ENCODE data around the gene GLI2.

Gene GLI2

GRCh38 chr2:120720231-120720630 is 15.4 kb upstream of the GLI2 start:
- Histone ChIP-seq H3K27me3 (ENCODE audit: insufficient read depth, low read length, poor library complexity, severe bottlenecking) (no peaks in the 10 kb centered on the region), H3K9ac (ENCODE audit: low read depth, low read length, poor library complexity, severe bottlenecking) (no peak overlapping the region), H3F3A (ENCODE audit: low read depth) (no peaks in the 10 kb centered on the region), H3K79me2 (ENCODE audit: insufficient read depth, low read length) (no peaks in the 10 kb centered on the region), H3K4me2 (ENCODE audit: low read depth, low read length, poor library complexity, severe bottlenecking) (no peak overlapping the region), H4K20me1 (ENCODE audit: insufficient read depth, low read length, poor library complexity, severe bottlenecking) (no peaks in the 10 kb centered on the region), H3K4me1 (ENCODE audit: insufficient read depth, low read length, poor library complexity, severe bottlenecking) (no peaks in the 10 kb centered on the region), H3K9me3 (ENCODE audit: insufficient read depth, low read depth, low read length) (no peaks in the 10 kb centered on the region), H3K4me3 (ENCODE audit: low read length, poor library complexity, severe bottlenecking) (no peak overlapping the region), H3K9me2 (replicated peaks; ENCODE audit: low read depth, low read length) (no peaks in the 10 kb centered on the region), H2AFZ (ENCODE audit: low read length) (no peak overlapping the region), H3K36me3 (ENCODE audit: insufficient read depth, low read length) (no peaks in the 10 kb centered on the region)
- TF ChIP-seq CTCF (conservative IDR thresholded peaks at IDR 0.05; ENCODE audit: low read length), result no peak
- TF ChIP-seq EZH2phosphoT487 (IDR thresholded peaks at IDR 0.05; ENCODE audit: borderline replicate concordance), result no peak

- Histone ChIP-seq H3F3A (ENCODE audit: low read depth) (no peaks in the 10 kb centered on the region), H3K4me3 (ENCODE audit: low read length, poor library complexity, severe bottlenecking) (no peak overlapping the region), H3K79me2 (ENCODE audit: insufficient read depth, low read length) (no peaks in the 10 kb centered on the region), H3K9me3 (ENCODE audit: insufficient read depth, low read depth, low read length) (no peaks in the 10 kb centered on the region), H3K9me2 (replicated peaks; ENCODE audit: low read depth, low read length) (no peaks in the 10 kb centered on the region), H3K9ac (ENCODE audit: low read depth, low read length, poor library complexity, severe bottlenecking) (no peak overlapping the region), H3K27me3 (ENCODE audit: insufficient read depth, low read length, poor library complexity, severe bottlenecking) (no peaks in the 10 kb centered on the region), H4K20me1 (ENCODE audit: insufficient read depth, low read length, poor library complexity, severe bottlenecking) (no peaks in the 10 kb centered on the region), H2AFZ (ENCODE audit: low read length) (no peak overlapping the region), H3K36me3 (ENCODE audit: insufficient read depth, low read length) (no peaks in the 10 kb centered on the region), H3K4me1 (ENCODE audit: insufficient read depth, low read length, poor library complexity, severe bottlenecking) (no peaks in the 10 kb centered on the region), H3K4me2 (ENCODE audit: low read depth, low read length, poor library complexity, severe bottlenecking) (no peak overlapping the region)
- TF ChIP-seq CTCF (conservative IDR thresholded peaks at IDR 0.05; ENCODE audit: low read length) (no peak), EZH2phosphoT487 (IDR thresholded peaks at IDR 0.05; ENCODE audit: borderline replicate concordance) (no peak)
Observed at GRCh38 chr2:120720746-120721375, 14.8 kb upstream of the GLI2 start.

GRCh38 chr2:120722246-120722567 is 13.5 kb upstream of the GLI2 start:
- H3K9me3 ChIP-seq (ENCODE audit: insufficient read depth, low read depth, low read length), result no peaks in the 10 kb centered on the region
- no peaks in the 10 kb centered on the region for H3K79me2 ChIP-seq (ENCODE audit: insufficient read depth, low read length)
- TF ChIP-seq EZH2phosphoT487 (IDR thresholded peaks at IDR 0.05; ENCODE audit: borderline replicate concordance), result no peak
- no peak for TF ChIP-seq CTCF (conservative IDR thresholded peaks at IDR 0.05; ENCODE audit: low read length)
- no peaks in the 10 kb centered on the region for H3K36me3 ChIP-seq (ENCODE audit: insufficient read depth, low read length)
- no peak overlapping the region for H3K9ac ChIP-seq (ENCODE audit: low read depth, low read length, poor library complexity, severe bottlenecking)
- no peaks in the 10 kb centered on the region for H3F3A ChIP-seq (ENCODE audit: low read depth)
- H3K4me1 ChIP-seq (ENCODE audit: insufficient read depth, low read length, poor library complexity, severe bottlenecking), result no peaks in the 10 kb centered on the region
- no peaks in the 10 kb centered on the region for H3K9me2 ChIP-seq (replicated peaks; ENCODE audit: low read depth, low read length)
- no peaks in the 10 kb centered on the region for H4K20me1 ChIP-seq (ENCODE audit: insufficient read depth, low read length, poor library complexity, severe bottlenecking)
- no peak overlapping the region for H3K4me3 ChIP-seq (ENCODE audit: low read length, poor library complexity, severe bottlenecking)
- H3K27me3 ChIP-seq (ENCODE audit: insufficient read depth, low read length, poor library complexity, severe bottlenecking), result no peaks in the 10 kb centered on the region
- H2AFZ ChIP-seq (ENCODE audit: low read length), result no peak overlapping the region
- H3K4me2 ChIP-seq (ENCODE audit: low read depth, low read length, poor library complexity, severe bottlenecking), result no peak overlapping the region

Data from Loucy (cell line).